ENCODE measurements around the gene EZR.

The EZR gene

GRCh38 chr6:158819213-158819976, at the start of gene EZR:
EZR (minus strand) TSS chr6:158819368; CDS start chr6:158818093, 1,275 bp downstream.
- peak; percentile 84 for DNase-seq (ENCODE audit: low read depth)

- no peak for DNase-seq (ENCODE audit: low read depth)
Observed at GRCh38 chr6:158868122-158868480, 48.9 kb upstream of the EZR start.

GRCh38 chr6:158867381-158868121, 48.4 kb upstream of the EZR start:
- no peak for DNase-seq (ENCODE audit: low read depth)

- no peak for DNase-seq (ENCODE audit: low read depth)
Observed at GRCh38 chr6:158865769-158866168, 46.6 kb upstream of the EZR start.

GRCh38 chr6:158863646-158864045, 44.5 kb upstream of the EZR start:
- DNase-seq (ENCODE audit: low read depth) = no peak

GRCh38 chr6:158861686-158862381, 42.7 kb upstream of the EZR start:
- DNase-seq (ENCODE audit: low read depth) = no peak

- no peak for DNase-seq (ENCODE audit: low read depth)
Observed at GRCh38 chr6:158860279-158860865, 41.2 kb upstream of the EZR start.

- no peak for DNase-seq (ENCODE audit: low read depth)
Observed at GRCh38 chr6:158856261-158856660, 37.1 kb upstream of the EZR start.

- no peak for DNase-seq (ENCODE audit: low read depth)
Observed at GRCh38 chr6:158854214-158855101, 35.3 kb upstream of the EZR start.

GRCh38 chr6:158853880-158854213, 34.7 kb upstream of the EZR start:
- no peak for DNase-seq (ENCODE audit: low read depth)

- DNase-seq (ENCODE audit: low read depth) = peak; percentile 79
Observed at GRCh38 chr6:158853072-158853879, 34.1 kb upstream of the EZR start.

GRCh38 chr6:158852312-158853071, 33.3 kb upstream of the EZR start:
- no peak for DNase-seq (ENCODE audit: low read depth)

GRCh38 chr6:158850807-158851115, 31.6 kb upstream of the EZR start:
- DNase-seq (ENCODE audit: low read depth) = no peak

- peak; percentile 15 for DNase-seq (ENCODE audit: low read depth)
Observed at GRCh38 chr6:158849899-158850806, 31.0 kb upstream of the EZR start.

- DNase-seq (ENCODE audit: low read depth) = no peak
Observed at GRCh38 chr6:158848490-158848895, 29.3 kb upstream of the EZR start.

GRCh38 chr6:158847786-158848185, 28.6 kb upstream of the EZR start:
- DNase-seq (ENCODE audit: low read depth) = no peak

- DNase-seq (ENCODE audit: low read depth) = no peak
Observed at GRCh38 chr6:158847012-158847529, 27.9 kb upstream of the EZR start.

- DNase-seq (ENCODE audit: low read depth) = no peak
Observed at GRCh38 chr6:158843751-158844683, 24.8 kb upstream of the EZR start.
